K562 (cell line): ENCODE data around the gene CCDC159. TPM values are rescaled to one million over a fixed set of nuclear protein-coding genes. Genes with fewer than 3 reads are reported as not detected.

Experiments
- ATAC-seq: fragments of 200-7000 bp; cut with Tn5 transposase; 3 replicates; pipeline ENCODE4 v1.9.1; 2020; ENCODE audit warnings: moderate library complexity
- BruUV-seq: library from RNA; stranded (reverse); fragments of 400-500 nt; replicated peaks from 2 replicates; lab custom pipeline; 2021; lab: Mats Ljungman, UMichigan
- CTCF ChIA-PET: fragments of 300-600 bp; formaldehyde crosslinking; extraction: SDS; loops from one replicate; lab custom pipeline; 2021; ENCODE audit warnings: low intra/inter-chr PET ratio; lab: Yijun Ruan, JAX
- POLR2A ChIA-PET: fragments of 300-600, 350-650 bp; sonication (Branson Sonifier 250); formaldehyde crosslinking; extraction: SDS; loops from one replicate; lab custom pipeline; 2021; ENCODE audit warnings: antibody characterized with exemption, inconsistent platforms; lab: Yijun Ruan, JAX
- DNase-seq, 4 experiments: peaks; one replicate each; pipeline versions ENCODE4 v3.0.0 to v3.0.0-alpha.2; 2011 to 2018; ENCODE audit warnings: low spot score in 3 of 4, mixed read lengths in 3 of 4; ENCODE audit errors: extremely low read depth in 1 of 4
- FAIRE-seq: peaks from 2 replicates; lab custom pipeline; 2011; peaks lifted over from hg19 to GRCh38; lab: Jason Lieb, UNC
- H2AFZ ChIP-seq: 2 replicates; pipeline ENCODE4 v1.6.0; 2011; ENCODE audit warnings: low read depth, low read length, control low read depth, inconsistent platforms
- H3K27ac ChIP-seq: fragments of 200-600 bp; 3 replicates; pipeline ENCODE4 v1.8.0; 2011; ENCODE audit warnings: low read depth, mild to moderate bottlenecking, control low read depth, inconsistent platforms, low read length, moderate library complexity, mixed read lengths; ENCODE audit errors: extremely low read depth
- H3K27me3 ChIP-seq, 2 experiments: fragments of 300-600 bp in 1 of 2; 2 replicates in 1 of 2; 3 replicates in 1 of 2; pipeline versions ENCODE4 v1.6.0 to v1.8.0; 2011; ENCODE audit warnings: inconsistent platforms in 2 of 2, low read length in 2 of 2, mild to moderate bottlenecking in 1 of 2, mixed read lengths in 1 of 2, moderate library complexity in 1 of 2; ENCODE audit not compliant: control insufficient read depth in 2 of 2, insufficient read depth in 2 of 2
- H3K36me3 ChIP-seq: fragments of 300-600 bp; 3 replicates; pipeline ENCODE4 v1.8.0; 2011; ENCODE audit warnings: mild to moderate bottlenecking, low read length, inconsistent platforms; ENCODE audit not compliant: control insufficient read depth, insufficient read depth
- H3K4me1 ChIP-seq, 2 experiments: fragments of 200-600 bp in 1 of 2; replicated peaks in 1 of 2; 2 replicates in 1 of 2; 3 replicates in 1 of 2; pipeline versions ENCODE4 v1.5.1 to v1.8.0; 2011; ENCODE audit warnings: inconsistent platforms in 2 of 2, low read length in 2 of 2, mild to moderate bottlenecking in 1 of 2, mixed read lengths in 1 of 2, moderate library complexity in 1 of 2; ENCODE audit not compliant: control insufficient read depth in 2 of 2, insufficient read depth in 2 of 2
- H3K4me2 ChIP-seq: 2 replicates; pipeline ENCODE4 v1.6.1; 2011; ENCODE audit warnings: low read length, control low read depth, inconsistent platforms, mixed read lengths; ENCODE audit not compliant: insufficient read depth
- H3K4me3 ChIP-seq: fragments of 200-600 bp; sonication (generic), shearing (Covaris generic); 2 replicates; pipeline ENCODE4 v1.5.1; 2016; ENCODE audit warnings: control low read depth, inconsistent platforms
- H3K79me2 ChIP-seq: fragments of 200-600 bp; 3 replicates; pipeline ENCODE4 v1.8.0; 2011; ENCODE audit warnings: low read length, inconsistent platforms; ENCODE audit not compliant: control insufficient read depth, insufficient read depth
- H3K9ac ChIP-seq, 2 experiments: 2 replicates each; pipeline versions ENCODE4 v1.6.0 to v1.6.1; 2011; ENCODE audit warnings: low read depth in 2 of 2, low read length in 2 of 2, control low read depth in 1 of 2, inconsistent platforms in 1 of 2, mild to moderate bottlenecking in 1 of 2, mixed read lengths in 1 of 2; ENCODE audit not compliant: insufficient read depth in 1 of 2
- H3K9me1 ChIP-seq: one replicate; pipeline ENCODE4 v1.6.0; 2011; ENCODE audit warnings: inconsistent platforms, mild to moderate bottlenecking, low read length, moderate library complexity; ENCODE audit not compliant: control insufficient read depth, insufficient read depth
- H3K9me3 ChIP-seq: replicated peaks from 2 replicates; pipeline ENCODE4 v1.5.1; 2011; ENCODE audit warnings: low read depth, low read length, inconsistent platforms; ENCODE audit not compliant: control insufficient read depth, insufficient read depth
- H4K20me1 ChIP-seq: replicated peaks from 2 replicates; pipeline ENCODE4 v1.6.1; 2011; ENCODE audit warnings: low read length, inconsistent platforms, mixed read lengths; ENCODE audit not compliant: control insufficient read depth, insufficient read depth
- BDP1 ChIP-seq: IDR thresholded peaks from 3 replicates; pipeline ENCODE4 v1.6.1; 2011; ENCODE audit not compliant: insufficient read length, insufficient read depth
- CBFA2T3 ChIP-seq: fragments of 450-650 bp; IDR thresholded peaks from 2 replicates; pipeline ENCODE4 v1.6.1; 2017
- KDM5B ChIP-seq: fragments of 200-600 bp; sonication (generic); IDR thresholded peaks from 2 replicates; pipeline ENCODE4 v1.6.1; 2012; ENCODE audit warnings: low read depth, mild to moderate bottlenecking, moderate library complexity, low read length, control low read depth, inconsistent platforms; ENCODE audit not compliant: insufficient replicate concordance
- MAZ ChIP-seq, 2 experiments: fragments of 450-650 bp in 1 of 2; sonication (generic) in 1 of 2; formaldehyde crosslinking; IDR thresholded peaks in 1 of 2; conservative IDR thresholded peaks in 1 of 2; 2 replicates each; pipeline versions ENCODE4 v1.4.0 to v1.5.0; 2020; ENCODE audit warnings: mild to moderate bottlenecking in 1 of 2, missing genetic modification reagents in 1 of 2
- MYC ChIP-seq, 2 experiments: fragments of 250-450 bp in 1 of 2; sonication (Bioruptor Pico) in 1 of 2; IDR thresholded peaks; 2 replicates each; pipeline versions ENCODE4 v1.5.1 to v1.6.1; 2012 to 2021; ENCODE audit warnings: low read depth in 2 of 2, borderline replicate concordance in 1 of 2, improper control_type of control experiment in 1 of 2, low read length in 1 of 2, mild to moderate bottlenecking in 1 of 2, moderate library complexity in 1 of 2
- RBFOX2 ChIP-seq: fragments of 200-400 bp; formaldehyde crosslinking; IDR thresholded peaks from 2 replicates; pipeline ENCODE4 v1.6.1; 2017; ENCODE audit warnings: low read depth, mild to moderate bottlenecking, low read length, moderate library complexity
- SOX6 ChIP-seq: fragments of 450-650 bp; IDR thresholded peaks from 2 replicates; pipeline ENCODE4 v1.6.1; 2014; ENCODE audit warnings: mild to moderate bottlenecking
- ZNF586 ChIP-seq: fragments of 450-650 bp; formaldehyde crosslinking; conservative IDR thresholded peaks from 2 replicates; pipeline ENCODE4 v1.4.0; 2020; ENCODE audit warnings: mild to moderate bottlenecking, moderate library complexity
- WGBS: fragments of 100-300 bp; shearing (Covaris generic); methylation state at CpG from one replicate; pipeline ENCODE4 v1.1.6; 2016; ENCODE audit warnings: low coverage, mixed read lengths; ENCODE audit not compliant: insufficient coverage; ENCODE audit errors: missing lambda C conversion rate; 5-methylcytosine and 5-hydroxymethylcytosine counted together
- in situ Hi-C: fragments of 300-500 bp; cut with MboI; formaldehyde crosslinking; loops from 4 replicates; pipeline ENCODE4 v1.15.0; 2018; ENCODE audit warnings: inconsistent platforms, mixed read lengths
- intact Hi-C: fragments of 100-400 bp; cut with micrococcal nuclease; formaldehyde crosslinking; loops from 2 replicates; pipeline ENCODE4 v1.14.2; 2022
- polyA plus RNA-seq, 8 experiments: library from polyadenylated mRNA; depleted of rRNA in 4 of 8; stranded (reverse) in 5 of 8; unstranded in 3 of 8; fragments of >200 nt; fragmentation: Nextera tagmentation in 2 of 8; fragmentation: Illumina TruSeq in 1 of 8; extraction: Ambion mirVana in 2 of 8; extraction: Trizol in 1 of 8; gene quantifications; 2 replicates each; pipeline versions ENCODE4 v1.2.1 to v1.2.3, GENCODE V29; 2011 to 2014; ENCODE audit warnings: inconsistent platforms in 1 of 8, missing spikeins in 1 of 8
- total RNA-seq, 7 experiments: library from RNA; depleted of rRNA in 6 of 7; stranded (reverse); fragments of >200 nt in 6 of 7; fragmentation: Illumina TruSeq in 2 of 7; extraction: Trizol in 2 of 7; gene quantifications; 2 replicates each; pipeline versions ENCODE4 v1.2.1 to v1.2.3, GENCODE V29; 2011 to 2021; ENCODE audit warnings: low replicate concordance in 1 of 7
- TF ChIP-seq, protein P1 (sequence below): fragments of 450-650 bp; IDR thresholded peaks from 2 replicates; pipeline ENCODE4 v1.7.0; 2016; ENCODE audit warnings: borderline replicate concordance
- TF ChIP-seq, protein P2 (sequence below): fragments of 450-650 bp; IDR thresholded peaks from 2 replicates; pipeline ENCODE4 v1.6.1; 2016

The CCDC159 gene
- total and polyA plus RNA-seq, 9 of the 15 experiments (the other 6 are each of a cell fraction or from before 2014, with no cell fraction given) = 0.68 to 10.1 (median 4.7) TPM

DNA sequence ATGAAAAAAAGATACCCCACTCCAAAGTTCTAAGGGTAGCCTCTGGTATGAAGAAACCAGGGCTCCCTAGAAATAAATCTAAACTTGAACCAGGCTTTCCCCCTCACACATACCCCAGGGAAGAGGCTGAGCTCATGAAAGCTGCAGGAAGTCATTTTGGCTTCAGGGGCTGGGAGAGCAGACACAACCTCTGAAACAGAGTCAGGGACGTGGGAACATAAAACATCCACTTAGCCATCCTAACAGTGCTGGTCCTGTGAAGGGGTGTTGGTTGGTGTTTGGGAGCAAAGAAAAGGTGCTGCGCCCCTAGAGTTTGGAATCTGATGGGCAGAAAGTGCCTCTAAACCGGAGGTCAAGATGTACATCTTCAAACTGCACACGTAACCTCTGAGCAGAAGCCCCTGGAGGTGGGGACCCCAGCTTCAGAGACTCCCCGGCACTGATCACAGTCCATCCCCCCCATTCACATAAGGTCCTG, 22.7 kb upstream of the CCDC159 start:
- 62% methylated on average over 5 of the region's 5 CpGs for WGBS
- TSS peak; percentile 47 for BruUV-seq
- ChIA-PET POLR2A (no interaction called here), CTCF (no interaction called here)
- peak overlapping the region; percentile 27; the same call in 1 of the 3 replicates for H3K27ac ChIP-seq
- H3K4me1 ChIP-seq = peaks cover 17 to 27% of the 10 kb centered on the region in 2 experiments; a peak in 4 of 5 replicates
- ATAC-seq = peak; percentile 17; the same call in 2 of the 3 replicates
- H3K9me3 ChIP-seq = no peaks in the 10 kb centered on the region
- H3K4me2 ChIP-seq = 0 out of 2 replicates have a peak overlapping the region, but pooled peaks have one; percentile 11
- H4K20me1 ChIP-seq = no peaks in the 10 kb centered on the region
- DNase-seq = no peak
- peak overlapping the region; percentile 25; the same call in 1 of the 2 replicates for H2AFZ ChIP-seq
- no peak for FAIRE-seq
- H3K4me3 ChIP-seq = no peak overlapping the region
- no peaks in the 10 kb centered on the region for H3K27me3 ChIP-seq
- no peaks in the 10 kb centered on the region for H3K79me2 ChIP-seq
- intact Hi-C loops = no loop called here
- TF ChIP-seq KDM5B = peak; percentile 24
- TF ChIP-seq RBFOX2 = 0 out of 2 replicates have a peak, but pooled peaks have one; percentile 0
- no peak for TF ChIP-seq BDP1
- in situ Hi-C loops = no loop called here
- no peaks in the 10 kb centered on the region for H3K36me3 ChIP-seq
- H3K9me1 ChIP-seq = no peaks in the 10 kb centered on the region
- H3K9ac ChIP-seq = peak overlapping the region in 1 of 2 experiments; percentile 6; a peak in 1 of 4 replicates

GRCh38 chr19:11324079-11324661, 22.1 kb upstream of the CCDC159 start:
- peak overlapping the region; percentile 25; the same call in 1 of the 2 replicates for H2AFZ ChIP-seq
- no peaks in the 10 kb centered on the region for H3K36me3 ChIP-seq
- peak overlapping the region; percentile 27; the same call in 1 of the 3 replicates for H3K27ac ChIP-seq
- DNase-seq (peak in 2 of 4 experiments; percentile 37 to 52), FAIRE-seq (peak; percentile 60), ATAC-seq (peak; percentile 93)
- H3K9me1 ChIP-seq = no peaks in the 10 kb centered on the region
- H3K9ac ChIP-seq = no peak overlapping the region; a peak in 1 of 4 replicates
- 11% methylated on average over 9 of the region's 10 CpGs for WGBS
- no TSS peak for BruUV-seq
- no peaks in the 10 kb centered on the region for H3K79me2 ChIP-seq
- intact Hi-C loops = no loop called here
- no peak overlapping the region for H3K4me3 ChIP-seq
- no peaks in the 10 kb centered on the region for H3K9me3 ChIP-seq
- H3K27me3 ChIP-seq = no peaks in the 10 kb centered on the region
- in situ Hi-C loops = no loop called here
- peak overlapping the region; percentile 52 for H3K4me2 ChIP-seq
- no peaks in the 10 kb centered on the region for H4K20me1 ChIP-seq
- peaks cover 17 to 26% of the 10 kb centered on the region in 2 experiments; a peak in 4 of 5 replicates for H3K4me1 ChIP-seq
- CTCF ChIA-PET = interaction anchor here (0.7 kb wide), 1 partner anchor 56 kb away, joined by 3 read pairs; no protein-coding TSS in a partner anchor
- POLR2A ChIA-PET = interaction anchor here (0.6 to 1.6 kb wide), 3 partner anchors 12 to 594 kb away, joined by 3 to 7 read pairs (median 4); no protein-coding TSS in a partner anchor
- TF ChIP-seq ZNF586 (CRISPR knock-in tag) = no peak
- no peak for TF ChIP-seq CBFA2T3
- TF ChIP-seq, protein P1, sequence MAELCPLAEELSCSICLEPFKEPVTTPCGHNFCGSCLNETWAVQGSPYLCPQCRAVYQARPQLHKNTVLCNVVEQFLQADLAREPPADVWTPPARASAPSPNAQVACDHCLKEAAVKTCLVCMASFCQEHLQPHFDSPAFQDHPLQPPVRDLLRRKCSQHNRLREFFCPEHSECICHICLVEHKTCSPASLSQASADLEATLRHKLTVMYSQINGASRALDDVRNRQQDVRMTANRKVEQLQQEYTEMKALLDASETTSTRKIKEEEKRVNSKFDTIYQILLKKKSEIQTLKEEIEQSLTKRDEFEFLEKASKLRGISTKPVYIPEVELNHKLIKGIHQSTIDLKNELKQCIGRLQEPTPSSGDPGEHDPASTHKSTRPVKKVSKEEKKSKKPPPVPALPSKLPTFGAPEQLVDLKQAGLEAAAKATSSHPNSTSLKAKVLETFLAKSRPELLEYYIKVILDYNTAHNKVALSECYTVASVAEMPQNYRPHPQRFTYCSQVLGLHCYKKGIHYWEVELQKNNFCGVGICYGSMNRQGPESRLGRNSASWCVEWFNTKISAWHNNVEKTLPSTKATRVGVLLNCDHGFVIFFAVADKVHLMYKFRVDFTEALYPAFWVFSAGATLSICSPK = no peak
- TF ChIP-seq, protein P2, sequence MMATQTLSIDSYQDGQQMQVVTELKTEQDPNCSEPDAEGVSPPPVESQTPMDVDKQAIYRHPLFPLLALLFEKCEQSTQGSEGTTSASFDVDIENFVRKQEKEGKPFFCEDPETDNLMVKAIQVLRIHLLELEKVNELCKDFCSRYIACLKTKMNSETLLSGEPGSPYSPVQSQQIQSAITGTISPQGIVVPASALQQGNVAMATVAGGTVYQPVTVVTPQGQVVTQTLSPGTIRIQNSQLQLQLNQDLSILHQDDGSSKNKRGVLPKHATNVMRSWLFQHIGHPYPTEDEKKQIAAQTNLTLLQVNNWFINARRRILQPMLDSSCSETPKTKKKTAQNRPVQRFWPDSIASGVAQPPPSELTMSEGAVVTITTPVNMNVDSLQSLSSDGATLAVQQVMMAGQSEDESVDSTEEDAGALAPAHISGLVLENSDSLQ = peak; percentile 17; the same call in 1 of the 2 replicates
- TF ChIP-seq SOX6 = peak; percentile 34; the same call in 1 of the 2 replicates
- TF ChIP-seq MAZ (CRISPR knock-in tag; conservative IDR thresholded peaks at IDR 0.05 in 1 of 2, IDR thresholded peaks at IDR 0.05 in 1 of 2) = peak in 1 of 2 experiments; percentile 75; a peak in 2 of 4 replicates
- TF ChIP-seq MYC (IDR thresholded peaks at IDR 0.05; ENCODE audit: low read depth, low read length) = 0 out of 2 replicates have a peak, but pooled peaks have one; percentile 13
- TF ChIP-seq MYC (CRISPR knock-in tag; IDR thresholded peaks at IDR 0.05; ENCODE audit: borderline replicate concordance, low read depth) = no peak
